ENCODE data around the gene ATG4C.
"Not testable (repeated sequence)": the region's sequence is repeated elsewhere in the genome, so short reads cannot be mapped to it uniquely, and the experiment has no call there.

- TF ChIP-seq, protein P1, sequence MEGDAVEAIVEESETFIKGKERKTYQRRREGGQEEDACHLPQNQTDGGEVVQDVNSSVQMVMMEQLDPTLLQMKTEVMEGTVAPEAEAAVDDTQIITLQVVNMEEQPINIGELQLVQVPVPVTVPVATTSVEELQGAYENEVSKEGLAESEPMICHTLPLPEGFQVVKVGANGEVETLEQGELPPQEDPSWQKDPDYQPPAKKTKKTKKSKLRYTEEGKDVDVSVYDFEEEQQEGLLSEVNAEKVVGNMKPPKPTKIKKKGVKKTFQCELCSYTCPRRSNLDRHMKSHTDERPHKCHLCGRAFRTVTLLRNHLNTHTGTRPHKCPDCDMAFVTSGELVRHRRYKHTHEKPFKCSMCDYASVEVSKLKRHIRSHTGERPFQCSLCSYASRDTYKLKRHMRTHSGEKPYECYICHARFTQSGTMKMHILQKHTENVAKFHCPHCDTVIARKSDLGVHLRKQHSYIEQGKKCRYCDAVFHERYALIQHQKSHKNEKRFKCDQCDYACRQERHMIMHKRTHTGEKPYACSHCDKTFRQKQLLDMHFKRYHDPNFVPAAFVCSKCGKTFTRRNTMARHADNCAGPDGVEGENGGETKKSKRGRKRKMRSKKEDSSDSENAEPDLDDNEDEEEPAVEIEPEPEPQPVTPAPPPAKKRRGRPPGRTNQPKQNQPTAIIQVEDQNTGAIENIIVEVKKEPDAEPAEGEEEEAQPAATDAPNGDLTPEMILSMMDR (IDR thresholded peaks at IDR 0.05): not testable (repeated sequence)
- TF ChIP-seq POLR2AphosphoS5 (IDR thresholded peaks at IDR 0.05; ENCODE audit: insufficient read depth in 1 of 2, low read depth in 1 of 2): not testable (repeated sequence)
These were observed 21.9 kb upstream of the ATG4C start for GRCh38 chr1:62762027-62762426.
